ENCODE data around the gene FRS2.

The FRS2 gene

DNA sequence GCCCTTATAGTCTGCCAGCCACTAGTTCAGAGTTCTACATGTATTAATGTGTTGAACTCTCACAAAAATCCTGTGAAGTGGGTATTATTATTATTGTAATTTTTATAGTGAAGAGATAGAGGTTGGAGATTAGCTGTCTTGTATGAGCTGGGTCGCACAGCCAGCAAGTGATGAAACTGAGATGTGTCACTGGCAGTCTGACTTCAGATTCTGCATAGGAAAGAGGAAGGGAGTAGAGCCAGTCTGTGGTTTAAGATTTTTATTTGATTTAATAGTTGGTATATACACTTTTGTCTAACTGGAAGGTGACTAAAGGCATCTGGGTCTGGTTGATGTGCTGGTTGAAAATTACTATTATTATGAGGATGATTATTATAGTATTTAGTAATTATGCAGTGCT is 5.8 kb upstream of the FRS2 start:
- DNase-seq (ENCODE audit: extremely low read depth in 1 of 2, low read depth in 1 of 2), result no peak

DNA sequence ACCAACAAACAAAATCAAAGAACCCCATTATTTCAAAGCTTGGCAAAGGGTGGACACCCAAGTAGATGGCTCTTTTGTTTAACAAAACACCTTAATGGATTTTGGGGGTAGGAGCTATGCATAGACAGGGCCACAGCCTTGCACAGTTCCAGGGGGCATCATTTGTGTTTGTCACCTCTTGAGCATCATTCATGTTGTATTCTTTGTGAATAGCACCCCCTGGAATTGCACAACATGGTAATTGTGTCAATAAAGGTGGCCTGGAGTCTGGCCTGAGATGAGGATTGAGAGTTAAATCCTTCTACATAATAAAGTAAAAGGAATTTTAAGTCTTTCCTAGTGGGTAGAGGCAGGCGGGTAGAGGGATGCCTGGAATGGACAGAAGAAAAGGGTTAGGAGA is 3.3 kb upstream of the FRS2 start:
- no peak for DNase-seq (ENCODE audit: extremely low read depth in 1 of 2, low read depth in 1 of 2)

DNA sequence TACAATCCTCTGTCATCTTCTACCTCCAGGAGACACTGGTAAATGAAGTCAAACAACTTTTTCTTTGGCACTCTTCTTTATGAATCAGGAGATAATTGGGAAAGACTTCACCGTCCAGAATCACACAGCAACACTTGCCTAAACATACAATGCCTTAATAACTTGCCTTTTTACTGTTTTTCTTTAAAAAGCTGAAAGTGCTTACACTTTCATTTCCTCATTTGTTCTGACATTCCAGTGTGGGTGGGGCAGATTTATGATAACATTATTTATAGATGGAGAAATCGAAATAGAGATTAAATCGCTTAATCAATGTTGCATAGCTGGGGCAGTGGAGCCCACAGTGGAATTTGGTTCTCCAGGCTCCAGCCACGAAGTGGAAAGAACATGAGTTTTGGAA is 2.8 kb upstream of the FRS2 start:
- DNase-seq (ENCODE audit: extremely low read depth in 1 of 2, low read depth in 1 of 2), result no peak

DNA sequence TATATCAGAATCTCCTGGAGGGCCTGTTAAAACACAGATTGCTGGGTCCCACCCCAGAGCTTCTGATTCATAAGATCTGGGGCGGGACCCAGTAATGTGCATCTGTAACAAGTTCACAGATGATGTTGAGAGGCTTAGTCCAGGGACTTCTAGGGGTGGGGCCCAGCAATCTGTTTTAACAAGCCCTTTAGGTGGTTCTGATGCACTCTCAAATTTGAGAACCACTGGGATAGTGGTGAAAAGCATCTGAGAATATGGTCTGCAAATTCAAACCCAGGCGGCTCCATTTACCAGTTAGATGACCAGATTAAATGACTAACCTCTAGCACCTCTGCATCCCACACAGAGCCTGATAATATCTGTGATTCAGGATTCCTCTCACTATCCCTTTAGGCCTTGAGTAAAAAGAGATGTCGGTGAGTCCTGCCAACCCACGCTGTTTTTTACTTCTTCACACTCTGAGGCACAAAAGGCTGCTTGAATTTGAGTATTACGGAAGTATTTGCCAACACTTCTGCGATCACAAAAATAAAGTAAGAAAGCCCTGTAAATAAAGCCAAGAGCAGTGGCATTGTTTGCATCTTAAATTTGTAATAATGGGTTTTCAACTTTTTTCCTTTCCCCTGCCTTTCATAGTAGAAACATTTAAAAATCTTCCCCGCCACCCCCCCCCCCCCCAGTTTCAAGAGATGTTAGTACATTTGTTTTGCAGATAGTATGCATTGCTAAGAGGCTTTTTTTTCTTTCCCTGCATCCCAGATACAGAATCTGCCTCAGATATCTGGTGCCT is 1.8 kb upstream of the FRS2 start:
- no peak for DNase-seq (ENCODE audit: extremely low read depth in 1 of 2, low read depth in 1 of 2)

DNA sequence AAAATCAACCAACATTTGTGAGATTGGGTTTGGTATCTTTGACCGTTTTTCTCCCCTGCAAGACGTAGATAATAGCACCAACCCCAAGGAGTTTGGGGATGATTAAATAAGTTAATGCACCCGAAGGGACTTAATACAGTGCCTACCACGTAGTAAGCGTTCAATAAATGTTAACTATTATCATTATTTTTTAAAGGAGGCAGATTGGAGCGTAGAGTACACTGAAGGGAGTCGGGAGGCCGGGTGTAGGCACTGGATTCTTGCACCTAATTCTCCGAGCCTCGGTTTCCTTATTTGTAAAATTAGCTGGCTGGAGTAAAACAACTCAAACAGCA is 367 bp upstream of the FRS2 start:
- no peak for DNase-seq (ENCODE audit: extremely low read depth in 1 of 2, low read depth in 1 of 2)

DNA sequence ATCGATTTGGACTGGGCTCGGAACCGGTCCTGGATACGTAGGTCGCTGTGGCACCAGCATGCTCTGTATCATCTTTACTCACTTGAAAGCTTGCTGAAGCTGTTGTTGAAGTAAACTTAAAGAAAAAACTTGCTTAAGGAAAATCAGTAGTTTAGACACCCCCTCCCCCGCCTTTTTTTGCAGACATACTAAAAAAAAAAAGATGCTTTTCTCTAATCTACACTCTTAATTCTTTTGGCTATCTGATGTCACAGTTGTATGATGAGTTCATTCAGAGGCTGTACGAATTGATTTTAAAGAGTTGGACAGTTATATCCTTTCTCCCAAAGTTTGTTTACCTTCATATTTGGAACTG is 865 bp downstream of the FRS2 start:
- no peak for DNase-seq (ENCODE audit: extremely low read depth in 1 of 2, low read depth in 1 of 2)

DNA sequence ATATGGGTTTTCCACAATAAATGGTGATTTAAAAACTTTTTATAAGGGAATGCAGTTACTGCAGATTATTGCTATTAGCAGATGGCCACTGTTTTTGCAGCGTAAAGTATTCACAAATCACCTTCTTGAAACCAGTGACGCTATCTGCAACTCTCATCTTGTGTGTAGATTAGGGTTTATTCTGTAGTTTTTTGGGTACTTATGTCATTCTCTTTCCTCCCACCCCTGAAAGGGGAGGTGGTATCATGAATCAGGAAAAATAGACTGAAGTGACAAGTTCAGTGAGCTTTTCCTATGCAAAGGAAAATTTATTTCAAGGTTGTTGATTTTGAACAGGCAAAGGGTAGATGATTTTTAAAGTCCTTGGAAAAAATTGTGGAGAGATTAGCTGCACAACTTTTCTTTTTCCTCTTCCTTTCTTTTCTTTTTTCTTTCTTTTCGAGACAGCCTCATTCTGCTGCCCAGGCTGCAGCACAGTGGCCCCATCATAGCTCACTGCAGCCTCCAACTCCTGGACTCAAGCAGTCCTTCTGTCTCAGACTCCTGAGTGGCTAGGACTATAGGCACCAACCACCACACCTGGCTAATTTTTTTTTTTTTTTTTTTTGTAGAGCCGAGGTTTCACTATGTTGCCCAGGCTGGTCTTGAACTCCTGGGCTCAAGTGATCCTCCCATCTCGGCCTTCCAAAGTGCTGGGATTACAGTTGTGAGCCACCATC is 1.6 kb downstream of the FRS2 start:
- DNase-seq (ENCODE audit: extremely low read depth in 1 of 2, low read depth in 1 of 2), result no peak

DNA sequence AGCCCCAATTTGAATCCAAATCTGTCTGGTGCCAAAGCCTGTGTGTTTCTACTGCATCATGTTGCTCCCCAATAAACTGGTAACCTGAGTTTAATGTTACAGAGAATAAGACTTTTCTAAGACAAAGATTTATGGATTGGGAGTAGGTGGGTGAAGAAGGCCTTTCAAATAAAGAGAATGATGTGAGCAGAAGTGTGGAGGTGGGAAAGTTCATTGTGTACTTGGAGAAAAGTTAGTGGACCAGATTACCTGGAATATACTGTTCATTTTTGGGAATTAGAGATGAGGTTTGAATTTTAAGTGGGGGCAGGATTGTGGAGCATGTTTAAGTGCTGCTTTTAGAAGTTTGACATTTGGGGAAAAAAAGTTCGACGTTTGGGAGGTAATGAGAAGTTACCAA is 3.1 kb downstream of the FRS2 start:
- DNase-seq (ENCODE audit: extremely low read depth in 1 of 2, low read depth in 1 of 2), result no peak

DNA sequence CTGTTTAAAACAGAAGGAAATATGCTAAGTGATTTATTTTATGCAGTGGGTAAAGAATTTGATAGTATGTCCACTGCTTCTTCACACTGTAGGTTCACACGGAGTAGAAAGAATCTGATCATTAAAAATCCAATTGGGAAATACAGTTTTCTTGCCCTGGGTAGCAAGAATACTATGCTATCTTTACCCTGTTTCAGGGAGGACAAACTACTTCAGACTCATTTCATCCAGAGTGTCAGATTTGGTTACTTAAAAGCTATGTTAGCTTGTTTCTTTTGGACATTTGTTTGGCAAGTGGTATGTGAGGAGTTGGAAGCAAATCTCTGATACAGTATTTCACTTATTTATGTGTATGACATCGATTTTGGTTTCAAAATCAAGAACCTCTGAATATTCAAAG is 4.3 kb downstream of the FRS2 start:
- DNase-seq (ENCODE audit: extremely low read depth in 1 of 2, low read depth in 1 of 2), result no peak

DNA sequence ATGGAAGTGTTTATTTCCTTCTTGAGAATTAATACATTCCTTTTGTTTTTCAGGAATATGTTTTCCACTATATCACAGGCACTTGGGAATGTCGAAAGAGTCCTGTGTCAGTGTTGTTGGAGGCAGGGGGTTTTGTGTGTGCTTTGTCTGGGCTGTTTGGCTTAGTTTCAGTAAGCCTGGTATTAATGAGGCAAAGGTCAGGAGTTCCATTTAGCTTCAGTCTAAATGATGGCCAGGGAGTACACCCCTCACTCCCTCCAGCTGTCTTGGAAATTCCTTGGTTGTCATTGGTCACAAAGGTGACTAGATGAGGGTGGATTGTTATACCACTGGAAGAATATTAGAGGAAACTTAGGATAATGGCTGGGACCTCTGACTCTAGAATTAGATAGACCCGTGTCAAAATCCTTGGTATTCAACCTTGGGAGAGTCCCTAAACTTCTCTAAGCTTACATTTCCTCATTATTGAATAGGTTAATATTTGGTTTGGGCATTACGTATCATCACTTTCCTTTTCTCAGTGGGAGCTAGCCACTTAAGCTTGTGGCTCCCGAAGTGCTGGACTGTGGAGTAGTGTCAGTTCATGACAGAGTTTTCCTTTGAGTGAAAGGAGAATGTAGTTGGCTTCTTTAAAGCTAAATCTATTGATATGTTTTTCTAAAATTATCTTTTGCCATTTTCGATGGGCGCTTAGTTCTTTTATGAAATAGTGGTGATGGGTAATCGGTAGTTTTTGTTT is 5.2 kb downstream of the FRS2 start:
- no peak for DNase-seq (ENCODE audit: extremely low read depth in 1 of 2, low read depth in 1 of 2)

DNA sequence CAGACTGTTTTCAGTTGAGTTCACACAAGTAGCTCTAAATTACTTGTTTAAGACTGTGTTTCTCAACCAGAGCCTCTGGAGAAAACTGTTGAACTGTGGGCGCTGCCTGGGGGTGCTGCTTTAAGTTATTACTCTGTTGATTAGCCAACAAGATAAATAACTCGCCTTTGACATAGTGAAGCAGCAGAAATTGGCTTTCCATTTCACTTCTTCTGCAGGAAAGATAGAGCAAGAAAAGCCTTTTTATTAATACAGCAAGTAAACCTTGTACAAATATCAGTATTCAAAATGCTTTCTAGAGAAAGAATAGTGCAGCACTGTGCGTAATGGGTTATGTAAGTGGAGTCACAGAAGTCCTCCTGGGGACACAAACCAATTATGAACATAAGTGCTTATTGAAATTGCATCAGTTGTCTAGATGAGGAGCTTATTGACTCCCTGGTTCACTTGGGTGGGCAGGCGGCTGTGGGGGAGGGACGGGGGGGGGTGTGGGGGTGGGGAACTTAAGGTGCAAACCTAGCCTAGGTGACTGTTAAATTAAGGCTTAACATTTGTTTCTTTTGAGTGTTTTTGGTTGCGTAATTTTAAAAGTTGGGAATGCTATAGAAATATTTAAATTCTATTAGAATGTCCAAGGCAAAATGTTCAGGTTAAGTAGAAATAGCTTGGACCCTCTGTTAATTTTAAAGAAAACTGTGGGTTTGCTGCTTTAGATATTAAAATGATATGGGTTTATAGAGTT is 6.3 kb downstream of the FRS2 start:
- no peak for DNase-seq (ENCODE audit: extremely low read depth in 1 of 2, low read depth in 1 of 2)

DNA sequence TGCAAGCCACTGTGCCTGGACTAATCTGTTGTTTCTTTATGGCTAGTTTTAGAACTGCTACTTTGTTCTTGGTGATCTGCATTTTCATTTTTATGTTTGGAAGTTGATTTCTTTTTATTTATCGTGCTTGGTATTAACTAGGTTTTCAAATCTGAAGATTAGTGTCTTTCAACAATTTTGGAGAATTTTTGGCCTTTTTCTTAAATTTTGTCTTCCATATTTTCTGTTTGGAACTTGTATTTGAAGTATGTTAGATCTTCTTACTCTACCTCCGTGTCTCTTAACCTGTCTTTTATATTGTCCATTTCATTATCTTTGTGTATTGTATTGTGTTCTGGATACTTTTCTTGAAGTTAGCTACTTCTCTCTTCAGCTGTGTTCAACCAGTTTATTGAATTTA is 9.5 kb downstream of the FRS2 start:
- no peak for DNase-seq (ENCODE audit: extremely low read depth in 1 of 2, low read depth in 1 of 2)

DNA sequence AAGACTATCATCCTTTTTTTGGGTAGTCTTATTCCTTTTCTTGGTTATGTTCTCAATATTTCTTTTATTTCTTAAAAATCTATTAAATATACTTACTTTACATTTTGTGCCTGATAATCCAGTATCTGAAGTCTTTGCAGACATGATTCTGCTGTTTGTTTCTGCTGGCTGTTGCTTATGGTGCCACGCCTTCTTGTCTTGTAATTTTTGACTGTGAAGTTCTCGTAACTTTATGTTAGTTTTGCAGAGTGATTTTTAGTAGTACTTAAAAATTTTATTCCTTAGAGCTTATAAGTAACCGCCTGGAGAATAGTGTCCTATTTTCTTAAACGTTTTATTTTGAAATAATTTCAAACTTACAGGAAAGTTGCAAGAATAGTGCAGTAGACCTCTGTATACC is 10.5 kb downstream of the FRS2 start:
- no peak for DNase-seq (ENCODE audit: extremely low read depth in 1 of 2, low read depth in 1 of 2)

DNA sequence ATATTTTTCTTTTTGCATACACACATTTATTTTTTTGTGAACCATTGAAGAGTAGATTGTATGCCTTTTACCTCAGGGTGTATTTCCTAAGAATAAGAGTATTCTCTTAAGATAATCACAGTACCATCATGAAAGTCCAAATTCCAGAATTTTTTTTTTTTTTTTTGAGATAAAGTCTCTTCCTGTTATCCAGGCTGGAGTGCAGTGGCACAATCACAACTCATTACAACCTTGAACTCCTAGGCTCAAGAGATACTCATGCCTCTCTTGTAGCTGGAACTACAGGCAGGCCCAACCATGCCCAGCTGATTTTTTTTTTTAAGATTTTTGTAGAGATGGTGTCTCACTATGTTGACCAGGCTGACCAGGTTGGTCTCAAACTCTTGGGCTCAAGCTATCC is 10.9 kb downstream of the FRS2 start:
- DNase-seq (ENCODE audit: extremely low read depth in 1 of 2, low read depth in 1 of 2), result no peak

DNA sequence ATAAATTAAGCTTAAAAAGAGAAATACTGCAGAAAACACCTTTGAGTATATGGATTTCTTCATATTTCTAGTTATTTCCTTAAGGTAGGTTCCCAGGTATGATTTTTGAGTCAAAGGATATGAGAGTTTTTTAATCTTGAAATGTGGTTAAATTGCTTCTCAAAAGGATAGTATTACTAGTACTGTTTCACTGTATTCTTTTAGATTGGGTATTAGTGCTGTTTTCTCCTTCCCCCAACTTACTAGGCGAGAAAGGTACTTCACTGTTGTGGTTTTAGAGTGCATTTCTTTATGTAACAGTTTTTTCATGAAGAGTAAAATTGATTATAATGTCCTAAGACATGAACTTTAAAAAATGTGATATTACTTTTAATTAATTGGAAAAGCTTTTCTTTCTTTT is 13.5 kb downstream of the FRS2 start:
- no peak for DNase-seq (ENCODE audit: extremely low read depth in 1 of 2, low read depth in 1 of 2)

DNA sequence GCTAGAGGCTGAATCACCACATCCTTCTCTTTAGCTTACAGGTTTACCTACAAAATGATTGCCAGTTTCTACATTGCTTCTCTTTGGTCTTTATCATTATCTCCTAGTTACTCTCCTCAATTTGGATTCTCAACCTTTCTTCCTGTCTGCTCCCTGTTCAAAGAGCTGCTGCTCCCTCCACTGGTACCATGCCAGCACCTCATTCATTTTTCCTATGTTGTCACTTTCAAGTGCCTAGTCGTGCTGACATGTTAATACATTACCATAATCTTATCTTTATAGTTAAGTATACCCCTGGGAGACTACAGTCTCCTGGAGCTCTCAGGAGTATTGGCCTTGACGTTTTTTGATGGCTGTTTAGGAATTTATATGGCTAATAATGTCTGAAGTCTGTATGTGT is 14.2 kb downstream of the FRS2 start:
- DNase-seq (ENCODE audit: extremely low read depth in 1 of 2, low read depth in 1 of 2), result no peak

DNA sequence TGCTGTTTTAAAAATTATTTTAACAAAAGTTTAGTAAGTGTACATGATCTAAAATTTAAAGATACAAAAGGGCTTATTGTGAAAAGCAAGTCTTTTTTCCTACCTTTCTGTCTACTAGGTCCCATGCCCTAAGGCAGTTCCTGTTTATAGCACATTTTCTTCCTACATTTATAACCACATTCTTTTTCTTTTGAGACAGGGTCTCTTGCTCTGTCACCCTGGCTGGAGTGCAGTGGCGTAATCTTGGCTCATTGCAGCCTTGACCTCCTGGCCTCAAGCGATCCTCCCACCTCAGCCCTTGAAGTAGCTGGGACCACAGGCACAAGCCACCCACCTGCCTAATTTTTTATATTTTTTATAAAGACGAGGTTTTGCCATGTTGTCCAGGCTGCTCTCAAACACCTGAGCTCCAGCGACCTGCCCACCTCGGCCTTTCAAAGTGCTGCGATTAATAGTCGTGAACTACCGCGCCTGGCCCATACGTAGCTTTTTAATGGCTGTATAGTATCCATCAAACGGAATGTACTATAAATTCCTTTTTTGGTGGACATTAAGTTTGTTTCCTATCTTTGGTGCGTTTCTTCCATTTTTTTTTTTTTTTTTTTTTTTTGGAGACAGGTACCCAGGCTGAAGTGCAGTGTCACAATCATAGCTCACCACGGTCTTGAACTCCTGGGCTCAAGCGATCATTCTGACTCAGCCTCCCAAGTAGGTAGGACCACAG is 20.9 kb downstream of the FRS2 start:
- DNase-seq (ENCODE audit: extremely low read depth in 1 of 2, low read depth in 1 of 2), result no peak

DNA sequence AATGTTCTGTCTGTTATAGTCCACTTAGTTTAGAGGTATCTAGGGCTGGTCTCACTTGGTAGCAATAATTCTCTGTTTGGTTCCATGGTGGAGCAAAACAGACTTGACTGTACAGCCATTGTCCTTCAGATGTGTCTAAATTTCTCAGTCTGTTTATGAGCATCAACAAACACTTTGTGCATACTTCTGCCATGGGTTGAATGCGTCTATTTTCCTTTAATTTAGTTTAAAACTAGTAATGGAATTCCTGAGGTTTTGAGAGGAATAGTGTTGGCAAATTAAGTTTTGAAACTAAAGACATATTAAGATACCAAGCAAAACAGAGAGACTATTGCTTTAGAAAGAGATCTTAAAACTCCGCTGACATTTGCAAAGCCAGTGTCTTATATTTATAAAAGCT is 22.6 kb downstream of the FRS2 start:
- DNase-seq (ENCODE audit: extremely low read depth in 1 of 2, low read depth in 1 of 2), result no peak

DNA sequence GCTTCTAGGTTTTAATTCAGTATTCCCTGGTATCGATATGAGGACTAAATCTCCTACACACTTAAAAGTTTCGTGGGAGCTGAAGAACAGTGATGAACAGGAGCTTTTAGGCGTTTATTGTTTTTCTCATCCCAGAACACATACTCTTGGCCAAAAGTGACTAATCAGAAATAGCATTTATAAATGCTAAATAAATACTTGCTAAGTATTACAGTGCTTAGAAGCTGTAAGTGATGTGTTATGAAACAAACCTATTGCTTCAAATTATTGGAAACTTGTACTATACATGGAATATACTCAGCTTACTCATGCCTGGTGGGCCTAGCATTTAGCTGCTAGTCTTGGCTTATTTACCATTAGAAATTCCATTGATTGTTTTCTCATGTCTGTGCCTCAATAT is 24.9 kb downstream of the FRS2 start:
- no peak for DNase-seq (ENCODE audit: extremely low read depth in 1 of 2, low read depth in 1 of 2)

DNA sequence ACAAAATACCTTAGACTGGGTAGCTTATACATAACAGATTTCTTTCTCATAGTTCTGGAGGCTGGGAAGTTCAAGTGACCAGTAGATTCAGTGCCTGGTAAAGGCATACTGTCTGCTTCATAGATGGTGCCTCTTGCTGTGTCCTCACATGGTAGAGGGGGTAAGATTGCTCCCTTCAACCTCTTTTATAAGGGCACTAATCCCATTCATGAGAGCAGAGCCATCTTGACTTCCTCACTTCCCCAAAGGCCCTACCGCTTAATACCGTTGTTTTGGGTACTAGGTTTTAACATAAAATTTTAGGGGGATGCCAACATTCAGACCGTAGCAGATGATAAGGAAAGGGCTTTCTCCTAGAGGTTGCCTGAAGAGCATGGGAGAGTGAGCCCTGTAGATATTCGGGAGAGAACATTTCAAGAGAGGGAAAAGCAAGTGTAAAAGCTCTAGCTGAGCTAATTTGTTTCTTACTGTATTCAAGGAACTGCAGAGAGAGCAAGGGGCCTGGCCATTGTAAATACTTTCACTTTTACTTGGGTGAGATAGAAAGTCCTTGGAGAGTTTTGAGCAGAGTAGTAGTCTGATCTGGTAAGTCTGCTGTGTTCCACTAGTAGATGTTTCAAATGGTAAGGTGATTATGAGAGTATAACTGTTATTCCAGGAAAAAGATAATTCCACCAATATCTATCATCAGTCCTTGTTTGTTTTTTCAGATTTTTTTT is 27.3 kb downstream of the FRS2 start:
- no peak for DNase-seq (ENCODE audit: extremely low read depth in 1 of 2, low read depth in 1 of 2)
